OCI-M2 (cell line): ENCODE measurements around the gene LRP5.
"Not testable (repeated sequence)": the region's sequence is repeated elsewhere in the genome, so short reads cannot be mapped to it uniquely, and the experiment has no call there.

Source experiments
- DNase-seq: peaks from one replicate; lab custom pipeline; 2025; ENCODE audit not compliant: unreplicated experiment; lab: John Stamatoyannopoulos, UW

The LRP5 gene

GRCh38 chr11:68438658-68439259 lies 126.4 kb downstream of the LRP5 start:
- DNase-seq: no peak

- DNase-seq: no peak
These were observed 127.1 kb downstream of the LRP5 start for GRCh38 chr11:68439355-68440065.

GRCh38 chr11:68440224-68440623 lies 127.8 kb downstream of the LRP5 start:
- no peak for DNase-seq

- no peak for DNase-seq
These were observed 129.3 kb downstream of the LRP5 start for GRCh38 chr11:68441466-68442230.

- no peak for DNase-seq
These were observed 130.0 kb downstream of the LRP5 start for GRCh38 chr11:68442433-68442832.

- DNase-seq: no peak
These were observed 132.2 kb downstream of the LRP5 start for GRCh38 chr11:68444566-68444965.

- DNase-seq: no peak
These were observed 133.2 kb downstream of the LRP5 start for GRCh38 chr11:68445531-68446035.

- DNase-seq: no peak
These were observed 133.8 kb downstream of the LRP5 start for GRCh38 chr11:68446046-68446725.

- no peak for DNase-seq
These were observed 134.8 kb downstream of the LRP5 start for GRCh38 chr11:68447015-68447801.

GRCh38 chr11:68447914-68448313 lies 135.5 kb downstream of the LRP5 start:
- not testable (repeated sequence) for DNase-seq

- DNase-seq: no peak
These were observed 136.2 kb downstream of the LRP5 start for GRCh38 chr11:68448604-68449011.

GRCh38 chr11:68449951-68450350 lies 137.6 kb downstream of the LRP5 start:
- DNase-seq: no peak

GRCh38 chr11:68450711-68451110 lies 138.3 kb downstream of the LRP5 start:
- DNase-seq: no peak

- DNase-seq: no peak
These were observed 142.4 kb downstream of the LRP5 start for GRCh38 chr11:68454767-68455166.

GRCh38 chr11:68455485-68455884 lies 143.1 kb downstream of the LRP5 start:
- no peak for DNase-seq

GRCh38 chr11:68457216-68457897 lies 145.0 kb downstream of the LRP5 start:
- no peak for DNase-seq

- DNase-seq: no peak
These were observed 145.5 kb downstream of the LRP5 start for GRCh38 chr11:68457898-68458249.

- DNase-seq: not testable (repeated sequence)
These were observed 145.9 kb downstream of the LRP5 start for GRCh38 chr11:68458340-68458739.

GRCh38 chr11:68459886-68460740 lies 147.7 kb downstream of the LRP5 start:
- DNase-seq: peak; percentile 92
